AG20443 (cell line): ENCODE measurements around the gene SH2D3C.

ENCODE experiments used
- DNase-seq: peaks from one replicate; pipeline ENCODE4 v3.0.0; 2012; ENCODE audit warnings: low spot score, mixed read lengths

The SH2D3C gene

GRCh38 chr9:127694890-127695720, 83.4 kb downstream of the SH2D3C start:
- peak; percentile 48 for DNase-seq

- no peak for DNase-seq
These were observed 84.8 kb downstream of the SH2D3C start for GRCh38 chr9:127693697-127694096.

- DNase-seq: no peak
These were observed 85.3 kb downstream of the SH2D3C start for GRCh38 chr9:127693143-127693542.

GRCh38 chr9:127692071-127692470, 86.4 kb downstream of the SH2D3C start:
- DNase-seq: no peak

- no peak for DNase-seq
These were observed 87.7 kb downstream of the SH2D3C start for GRCh38 chr9:127690735-127691134.

GRCh38 chr9:127689329-127690000, 89.0 kb downstream of the SH2D3C start:
- DNase-seq: no peak
